Cardiac muscle cell (in vitro differentiated cells and primary cell): ENCODE measurements around the gene HSPBP1. TPM values are rescaled to one million over a fixed set of nuclear protein-coding genes. Genes with fewer than 3 reads are reported as not detected.

Source experiments
- DNase-seq, 2 donors: peaks; one replicate each; pipeline versions ENCODE4 v3.0.0 to v3.0.0-alpha.2; 2010 to 2017; ENCODE audit warnings: low read depth in 1 of 2, low spot score in 1 of 2
- H3K27ac ChIP-seq: fragments of 200-600 bp; sonication (generic); 2 replicates; pipeline ENCODE4 v1.5.1; 2016
- H3K27me3 ChIP-seq: fragments of 200-600 bp; sonication (generic); 2 replicates; pipeline ENCODE4 v1.6.0; 2016; ENCODE audit warnings: control low read depth
- H3K36me3 ChIP-seq: fragments of 200-600 bp; sonication (generic); 2 replicates; pipeline ENCODE4 v1.5.1; 2016; ENCODE audit warnings: control low read depth
- H3K4me1 ChIP-seq: fragments of 200-600 bp; sonication (generic); 2 replicates; pipeline ENCODE4 v1.8.1; 2017; ENCODE audit warnings: low read depth, mild to moderate bottlenecking, mixed run types
- H3K4me3 ChIP-seq: fragments of 200-600 bp; sonication (generic); 2 replicates; pipeline ENCODE4 v1.5.1; 2016; ENCODE audit warnings: mild to moderate bottlenecking
- H3K9me3 ChIP-seq: fragments of 200-600 bp; sonication (generic); 2 replicates; pipeline ENCODE4 v1.5.1; 2017; ENCODE audit warnings: low read depth, mild to moderate bottlenecking, control low read depth
- CTCF ChIP-seq: IDR thresholded peaks from 2 replicates; pipeline ENCODE4 v1.5.1; 2012; ENCODE audit warnings: low read depth, mild to moderate bottlenecking, low read length
- polyA plus RNA-seq: library from polyadenylated mRNA; unstranded; fragments of >200 nt; fragmentation: Nextera tagmentation; extraction: Ambion mirVana; gene quantifications from 2 replicates; pipeline ENCODE4 v1.2.1, GENCODE V29; 2016
- total RNA-seq: library from RNA; depleted of rRNA; stranded (reverse); fragments of >200 nt; gene quantifications from 2 replicates; pipeline ENCODE4 v1.2.3, GENCODE V29; 2016

The HSPBP1 gene
- total and polyA plus RNA-seq, 2 experiments from 2014 or later, result 47.2 to 123 TPM

- H3K4me3 ChIP-seq, result no peak overlapping the region
- TF ChIP-seq CTCF, result no peak
Measured at GRCh38 chr19:55270172-55270942, 9.6 kb downstream of the HSPBP1 start.

DNA sequence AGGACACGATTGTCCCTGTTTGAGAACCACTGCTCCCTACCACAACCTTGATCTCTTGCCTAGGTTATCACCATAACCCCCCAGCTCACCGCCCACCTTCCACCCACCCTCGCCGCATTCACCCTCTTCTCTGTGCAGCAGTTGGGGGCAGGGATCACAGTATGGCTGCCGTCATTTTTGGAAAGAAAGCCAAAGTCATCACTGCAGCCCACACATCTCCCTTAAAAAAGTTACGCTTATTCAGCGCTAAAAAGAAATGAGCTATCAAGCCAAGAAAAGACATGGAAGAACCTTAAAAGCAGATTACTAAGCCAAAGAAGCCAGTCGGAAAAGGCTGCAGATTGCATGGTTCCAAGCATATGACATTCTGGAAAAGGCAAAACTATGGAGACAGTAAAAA, 10.6 kb downstream of the HSPBP1 start:
- no peak for DNase-seq
- no peak overlapping the region for H3K27ac ChIP-seq
- H3K4me3 ChIP-seq, result no peak overlapping the region
- no peaks in the 10 kb centered on the region for H3K9me3 ChIP-seq
- H3K27me3 ChIP-seq, result no peaks in the 10 kb centered on the region
- TF ChIP-seq CTCF, result no peak
- H3K4me1 ChIP-seq, result no peaks in the 10 kb centered on the region
- H3K36me3 ChIP-seq, result peaks cover 3% of the 10 kb centered on the region

More at GRCh38 chr19:55270172-55270942, 9.6 kb downstream of the HSPBP1 start:
- peaks cover 3% of the 10 kb centered on the region for H3K36me3 ChIP-seq
- no peaks in the 10 kb centered on the region for H3K27me3 ChIP-seq
- H3K27ac ChIP-seq, result no peak overlapping the region
- H3K4me1 ChIP-seq, result no peaks in the 10 kb centered on the region
- DNase-seq, result no peak
- no peaks in the 10 kb centered on the region for H3K9me3 ChIP-seq

- H3K4me3 ChIP-seq, result no peak overlapping the region
- H3K36me3 ChIP-seq, result no peaks in the 10 kb centered on the region
- H3K4me1 ChIP-seq, result no peaks in the 10 kb centered on the region
- DNase-seq, result no peak
- H3K27me3 ChIP-seq, result no peaks in the 10 kb centered on the region
- TF ChIP-seq CTCF, result no peak
- H3K9me3 ChIP-seq, result no peaks in the 10 kb centered on the region
- H3K27ac ChIP-seq, result no peak overlapping the region
Measured at GRCh38 chr19:55266840-55267239, 13.1 kb downstream of the HSPBP1 start.

- Histone ChIP-seq H3K9me3 (no peaks in the 10 kb centered on the region), H3K4me3 (no peak overlapping the region), H3K27me3 (no peaks in the 10 kb centered on the region), H3K4me1 (no peaks in the 10 kb centered on the region), H3K36me3 (no peaks in the 10 kb centered on the region), H3K27ac (no peak overlapping the region)
- no peak for TF ChIP-seq CTCF
- DNase-seq, result no peak
Measured at GRCh38 chr19:55266404-55266803, 13.5 kb downstream of the HSPBP1 start.

- Histone ChIP-seq H3K4me3 (no peak overlapping the region), H3K9me3 (no peaks in the 10 kb centered on the region), H3K27ac (no peak overlapping the region), H3K36me3 (no peaks in the 10 kb centered on the region), H3K27me3 (no peaks in the 10 kb centered on the region), H3K4me1 (no peaks in the 10 kb centered on the region)
- TF ChIP-seq CTCF, result no peak
- no peak for DNase-seq
Measured at GRCh38 chr19:55265723-55266386, 14.1 kb downstream of the HSPBP1 start.
